ENCODE data around the gene XIST. TPM values are rescaled to one million over a fixed set of nuclear protein-coding genes. Genes with fewer than 3 reads are reported as not detected.
"Not testable (repeated sequence)": the region's sequence is repeated elsewhere in the genome, so short reads cannot be mapped to it uniquely, and the experiment has no call there.

Gene XIST
- total RNA-seq, 2 donors from 2014 or later = 193 to 253 TPM

DNA sequence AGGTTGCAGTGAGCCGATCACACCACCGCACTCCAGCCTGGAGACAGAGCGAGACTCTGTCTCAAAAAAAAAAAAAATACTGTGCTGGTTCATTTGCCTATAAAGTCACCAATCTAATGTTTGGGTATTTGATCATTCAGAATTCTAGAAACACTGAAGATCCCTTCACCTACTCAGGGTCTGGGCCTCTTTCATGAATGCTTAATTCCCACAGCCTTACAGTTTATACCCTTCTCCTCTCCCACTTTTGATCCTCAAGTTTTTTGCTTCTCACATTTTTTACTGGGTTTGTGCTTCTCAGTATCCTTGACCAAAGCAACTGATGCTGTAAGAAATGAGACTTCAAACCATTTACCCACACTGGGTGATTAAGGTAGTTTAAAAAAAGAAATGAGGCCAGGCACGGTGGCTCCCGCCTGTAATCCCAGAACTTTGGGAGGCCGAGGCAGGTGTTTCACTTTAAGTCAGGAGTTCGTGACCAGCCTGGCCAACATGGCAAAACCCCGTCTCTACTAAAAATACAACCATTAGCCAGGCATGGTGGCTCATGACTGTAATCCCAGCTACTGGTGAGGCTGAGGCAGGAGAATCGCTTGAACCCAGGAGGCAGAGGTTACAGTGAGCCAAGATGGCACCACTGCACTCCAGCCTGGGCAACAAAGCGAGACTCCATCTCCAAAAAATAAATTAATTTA is 32.5 kb downstream of the XIST start:
- intact Hi-C loops (cut with DNase I, micrococcal nuclease); ATAC-seq; DNase-seq: not testable (repeated sequence)

DNA sequence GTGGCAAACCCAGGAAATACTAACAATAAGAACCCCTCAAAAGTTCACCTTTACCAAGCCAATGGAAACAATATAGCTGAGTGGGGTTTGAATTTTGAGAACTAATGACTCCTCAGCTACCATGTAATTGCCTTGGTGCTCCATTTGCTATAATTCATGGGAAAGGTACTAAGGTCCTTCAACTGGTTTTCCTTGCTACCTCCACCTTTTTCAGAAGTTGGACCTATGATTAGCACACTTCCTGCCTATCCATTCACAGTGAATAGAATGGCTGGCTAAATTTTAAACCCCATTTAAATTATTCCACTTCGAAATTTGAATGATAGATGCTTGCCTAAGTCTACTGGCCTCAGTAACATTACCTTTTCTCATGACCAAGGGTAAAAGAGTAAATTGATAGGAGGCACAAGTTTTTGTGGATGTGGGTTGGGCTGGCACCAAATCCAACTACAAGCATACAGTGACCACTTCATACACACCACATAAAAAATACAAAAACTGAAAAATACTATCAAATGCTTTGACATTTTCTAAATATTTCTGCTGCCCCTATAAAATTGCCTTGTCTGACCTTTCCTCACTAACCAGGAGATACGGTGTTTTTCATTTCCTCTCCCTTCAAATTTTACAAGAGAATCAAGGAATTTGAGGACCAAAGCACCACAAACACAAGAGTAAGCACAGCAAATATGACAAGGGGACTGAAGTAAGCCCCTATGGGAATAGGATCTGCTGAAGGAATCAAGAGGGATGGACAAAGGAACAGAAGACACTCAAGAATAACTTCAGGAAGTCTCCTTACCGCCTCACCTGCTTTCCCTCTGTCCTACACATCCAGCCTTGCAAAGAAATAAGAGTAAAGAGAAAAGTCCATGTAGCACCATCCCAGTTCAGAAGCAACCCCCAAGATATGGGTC is 34.1 kb downstream of the XIST start:
- ATAC-seq (no peak), DNase-seq (no peak)
- intact Hi-C loops (cut with DNase I, micrococcal nuclease) = no loop called here

DNA sequence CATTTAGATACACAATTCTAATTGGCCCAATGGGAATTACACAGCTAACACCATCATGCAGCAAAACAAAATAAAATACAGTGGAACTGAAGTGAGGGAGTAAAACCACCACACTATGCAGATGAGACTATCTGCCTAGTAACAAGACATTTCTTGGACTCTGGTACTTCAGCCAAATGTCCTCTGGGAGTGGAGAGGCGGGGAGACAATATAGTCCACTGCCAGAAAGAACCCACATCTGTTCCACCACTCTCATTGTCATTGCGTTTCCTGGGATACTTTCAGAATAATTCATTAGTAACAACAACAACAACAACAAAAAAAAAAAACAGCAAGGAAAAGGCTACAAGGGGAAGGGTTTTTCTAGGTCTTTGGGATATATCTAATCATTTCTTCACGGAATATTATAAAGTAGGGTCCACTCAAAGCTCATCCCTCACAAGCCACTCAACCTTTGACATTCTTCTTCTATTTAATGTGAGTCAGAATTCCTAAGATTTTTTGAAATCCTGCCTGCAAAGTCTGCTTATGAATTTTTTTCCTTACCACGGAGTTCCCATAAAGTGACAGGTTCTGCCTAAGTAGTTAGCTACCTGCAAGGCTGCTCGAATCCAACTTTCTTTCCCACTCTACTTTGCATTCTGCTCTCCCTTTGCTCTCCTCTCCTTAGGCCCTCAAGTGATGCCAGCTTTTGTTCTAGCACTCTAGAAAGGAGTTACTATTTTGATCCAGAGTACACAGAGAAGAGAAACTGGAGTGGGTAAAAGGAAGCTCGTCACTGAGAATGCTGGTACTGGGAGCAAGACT is 34.9 kb downstream of the XIST start:
- ATAC-seq (no peak), DNase-seq (no peak)
- intact Hi-C loops (cut with DNase I, micrococcal nuclease) = no loop called here

DNA sequence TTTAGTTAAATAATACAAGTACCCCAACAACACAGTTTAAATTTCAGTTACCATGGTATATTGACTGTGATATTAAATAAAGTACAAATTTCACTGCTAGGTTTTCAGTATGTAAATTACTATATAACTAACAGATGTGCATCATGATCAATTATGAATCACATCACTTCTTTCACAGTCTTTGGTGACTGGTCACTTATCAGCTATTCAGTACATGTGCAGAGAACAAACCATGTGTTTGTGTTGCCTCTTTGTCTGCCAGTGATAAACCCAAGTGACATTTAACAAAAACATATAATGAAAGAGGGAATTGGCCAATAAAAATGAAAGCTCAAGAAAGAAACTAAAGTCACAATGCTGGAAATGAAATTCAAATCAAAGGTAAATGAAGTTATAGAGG is 40.3 kb downstream of the XIST start:
- ATAC-seq (no peak), DNase-seq (no peak)
- intact Hi-C loops (cut with DNase I, micrococcal nuclease) = no loop called here

DNA sequence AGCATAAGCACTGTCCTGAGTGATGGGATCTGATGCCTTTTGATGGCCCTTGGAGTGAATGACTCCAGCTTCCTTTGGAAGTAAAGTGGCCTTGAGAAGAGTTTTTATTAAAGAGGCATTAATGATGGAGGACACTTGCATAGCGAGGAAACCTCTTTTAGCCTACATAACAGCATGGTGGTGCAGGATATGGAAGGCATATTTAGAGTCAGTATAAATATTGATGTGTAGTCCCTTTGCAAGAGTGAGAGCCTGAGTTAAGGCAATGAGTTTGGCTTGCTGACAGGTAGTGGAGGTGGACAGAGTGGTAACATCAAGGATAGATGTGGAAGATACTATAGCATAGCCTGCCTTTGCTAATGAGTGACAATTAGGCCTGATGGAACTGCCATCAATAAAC is 48.4 kb downstream of the XIST start:
- ATAC-seq; DNase-seq; intact Hi-C loops (cut with DNase I, micrococcal nuclease): not testable (repeated sequence)

DNA sequence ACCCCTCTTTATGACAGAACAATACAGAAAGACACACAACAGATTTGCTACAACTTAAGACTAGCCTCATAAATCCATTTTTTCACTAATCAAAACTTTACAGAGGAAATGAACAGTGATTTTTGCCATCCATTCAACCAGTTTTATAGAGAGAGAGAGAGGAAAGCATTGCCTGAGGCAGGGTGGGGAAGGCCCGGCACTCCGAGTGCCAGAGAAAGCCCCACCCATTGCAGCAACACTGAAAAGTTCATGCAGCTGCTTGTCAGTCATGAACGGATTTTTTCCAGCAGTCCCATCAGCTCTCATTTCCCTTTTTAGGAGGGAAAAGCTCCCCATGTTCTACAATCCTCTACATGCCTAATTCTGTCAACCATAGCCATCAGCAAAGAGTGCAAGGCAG is 52.6 kb downstream of the XIST start:
- ATAC-seq = no peak
- intact Hi-C loops (cut with DNase I, micrococcal nuclease) = no loop called here

DNA sequence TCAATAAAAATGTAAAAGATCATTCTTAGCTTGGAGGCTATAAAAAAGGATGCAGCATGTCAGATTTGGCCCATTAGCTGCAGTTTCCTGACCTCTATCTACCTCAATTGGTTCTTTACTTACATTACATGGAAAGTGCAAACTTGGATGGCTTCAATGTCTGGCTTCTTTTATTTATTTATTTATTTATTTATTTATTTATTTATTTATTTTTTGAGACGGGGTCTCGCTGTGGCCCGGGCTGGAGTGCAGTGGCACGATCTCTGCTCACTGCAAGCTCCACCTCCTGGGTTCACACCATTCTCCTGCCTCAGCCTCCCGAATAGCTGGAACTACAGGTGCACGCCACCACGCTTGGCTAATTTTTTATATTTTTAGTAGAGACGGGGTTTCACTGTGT is 60.0 kb downstream of the XIST start:
- intact Hi-C loops (cut with DNase I, micrococcal nuclease); DNase-seq; ATAC-seq: not testable (repeated sequence)

More for the DNA sequence above, 52.6 kb downstream of the XIST start:
- DNase-seq = no peak

DNA sequence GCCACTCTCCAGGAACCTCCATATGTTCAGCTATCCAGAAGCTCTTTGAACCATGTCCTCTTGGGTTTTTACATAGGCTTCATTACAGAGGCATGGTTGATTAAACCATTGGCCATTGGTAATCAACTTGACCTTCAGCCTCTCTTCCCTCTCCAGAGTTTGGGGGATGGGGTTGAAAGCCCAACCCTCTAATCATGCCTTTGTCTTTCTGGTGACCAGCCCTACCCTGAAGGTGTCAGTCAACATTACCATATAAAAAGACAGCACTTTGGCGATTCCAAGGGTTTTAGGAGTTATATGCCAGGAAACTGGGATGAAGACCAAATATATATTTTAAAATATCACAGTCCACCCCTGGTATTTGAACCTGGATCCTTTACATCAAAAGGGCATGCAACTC is 67.0 kb downstream of the XIST start:
- DNase-seq (no peak), ATAC-seq (no peak)
- intact Hi-C loops (cut with DNase I, micrococcal nuclease) = no loop called here

Data from left colon (tissue), 2 donors.